Measurements from ENCODE around the gene FOXQ1. TPM values are rescaled to one million over a fixed set of nuclear protein-coding genes. Genes with fewer than 3 reads are reported as not detected.

Gene FOXQ1
- total and polyA plus RNA-seq, 2 of the 13 experiments (the other 11 are each of a cell fraction or from before 2014, with no cell fraction given) = 35.2 to 39.8 TPM

GRCh38 chr6:1312473-1313367, 822 bp downstream of the FOXQ1 start (continued):
- TF ChIP-seq ZNF710 (CRISPR knock-in tag; IDR thresholded peaks at IDR 0.05; ENCODE audit: borderline replicate concordance) (no peak), ZNF672 (CRISPR knock-in tag; IDR thresholded peaks at IDR 0.05) (0 out of 2 replicates have a peak, but pooled peaks have one; percentile 47), TGIF2 (CRISPR knock-in tag; IDR thresholded peaks at IDR 0.05) (peak; percentile 43; the same call in 1 of the 2 replicates), ZBTB46 (CRISPR knock-in tag; IDR thresholded peaks at IDR 0.05; ENCODE audit: borderline replicate concordance) (no peak), SALL1 (CRISPR knock-in tag; IDR thresholded peaks at IDR 0.05) (peak; percentile 69), ZNF691 (CRISPR knock-in tag; IDR thresholded peaks at IDR 0.05; ENCODE audit: borderline replicate concordance, low read depth) (peak; percentile 30; the same call in 1 of the 2 replicates), IKZF4 (CRISPR knock-in tag; IDR thresholded peaks at IDR 0.05; ENCODE audit: borderline replicate concordance, low read depth, not compliant biosample characterization) (no peak), AGO2 (optimal IDR thresholded peaks at IDR 0.05; ENCODE audit: low read depth, low read length) (peak; percentile 100), SAFB2 (CRISPR knock-in tag; IDR thresholded peaks at IDR 0.05; ENCODE audit: borderline replicate concordance, low read depth) (0 out of 2 replicates have a peak, but pooled peaks have one; percentile 12), MLXIP (CRISPR knock-in tag; IDR thresholded peaks at IDR 0.05; ENCODE audit: borderline replicate concordance) (no peak), ZNF276 (CRISPR knock-in tag; IDR thresholded peaks at IDR 0.05; ENCODE audit: low read depth) (0 out of 2 replicates have a peak, but pooled peaks have one; percentile 1), ZNF260 (CRISPR knock-in tag; IDR thresholded peaks at IDR 0.05; ENCODE audit: borderline replicate concordance, low read depth) (no peak), ZNF724P (CRISPR knock-in tag; IDR thresholded peaks at IDR 0.05; ENCODE audit: borderline replicate concordance) (no peak), RBAK (CRISPR knock-in tag; IDR thresholded peaks at IDR 0.05) (no peak)
